Osteocyte (in vitro differentiated cells): ENCODE measurements around the gene COG7. TPM values are rescaled to one million over a fixed set of nuclear protein-coding genes. Genes with fewer than 3 reads are reported as not detected.

Experiments
- DNase-seq: peaks from one replicate; pipeline ENCODE4 v3.0.0; 2021; ENCODE audit warnings: mixed read lengths; ENCODE audit not compliant: unreplicated experiment; ENCODE audit errors: extremely low spot score
- H3K27ac Mint-ChIP-seq: one replicate; pipeline ENCODE4 v1.8.0; 2021; ENCODE audit warnings: mild to moderate bottlenecking, mixed read lengths; ENCODE audit not compliant: unreplicated experiment
- H3K27me3 Mint-ChIP-seq: one replicate; pipeline ENCODE4 v1.8.0; 2021; ENCODE audit warnings: mixed read lengths; ENCODE audit not compliant: unreplicated experiment
- H3K36me3 Mint-ChIP-seq: one replicate; pipeline ENCODE4 v1.8.0; 2021; ENCODE audit warnings: mixed read lengths; ENCODE audit not compliant: unreplicated experiment
- H3K4me1 Mint-ChIP-seq: one replicate; pipeline ENCODE4 v1.8.0; 2021; ENCODE audit warnings: mixed read lengths; ENCODE audit not compliant: unreplicated experiment
- H3K4me3 Mint-ChIP-seq: one replicate; pipeline ENCODE4 v1.8.0; 2021; ENCODE audit warnings: mild to moderate bottlenecking, moderate library complexity, mixed read lengths; ENCODE audit not compliant: unreplicated experiment
- H3K9me3 Mint-ChIP-seq: one replicate; pipeline ENCODE4 v1.8.0; 2021; ENCODE audit warnings: mixed read lengths; ENCODE audit not compliant: unreplicated experiment
- CTCF ChIP-seq: fragments of 200-600 bp; sonication (generic); IDR thresholded peaks from 2 replicates; pipeline ENCODE4 v1.5.0; 2021; ENCODE audit warnings: antibody characterized with exemption, mild to moderate bottlenecking, moderate library complexity
- total RNA-seq: library from RNA; stranded (reverse); gene quantifications from 2 replicates; pipeline ENCODE4 v1.2.1, GENCODE V29; 2021

COG7 gene
- total RNA-seq, 1 donor from 2014 or later: 25.4 TPM

GRCh38 chr16:23407436-23408127 lies 45.4 kb downstream of the COG7 start:
- H3K27ac Mint-ChIP-seq: peak overlapping the region; percentile 80

GRCh38 chr16:23406546-23407240 lies 46.3 kb downstream of the COG7 start:
- no peak for DNase-seq
- Mint-ChIP-seq H3K4me1 (peaks cover 50% of the 10 kb centered on the region), H3K36me3 (peaks cover 41% of the 10 kb centered on the region), H3K4me3 (no peak overlapping the region), H3K9me3 (no peaks in the 10 kb centered on the region), H3K27ac (peak overlapping the region; percentile 80), H3K27me3 (no peaks in the 10 kb centered on the region)
- TF ChIP-seq CTCF: no peak

More at GRCh38 chr16:23407436-23408127, 45.4 kb downstream of the COG7 start:
- DNase-seq: no peak
- no peak overlapping the region for H3K4me3 Mint-ChIP-seq
- TF ChIP-seq CTCF: no peak
- peaks cover 50% of the 10 kb centered on the region for H3K4me1 Mint-ChIP-seq
- peaks cover 38% of the 10 kb centered on the region for H3K36me3 Mint-ChIP-seq
- H3K9me3 Mint-ChIP-seq: no peaks in the 10 kb centered on the region
- no peaks in the 10 kb centered on the region for H3K27me3 Mint-ChIP-seq

- H3K36me3 Mint-ChIP-seq: peaks cover 40% of the 10 kb centered on the region
- no peaks in the 10 kb centered on the region for H3K9me3 Mint-ChIP-seq
- H3K27ac Mint-ChIP-seq: no peak overlapping the region
- no peak for DNase-seq
- no peak overlapping the region for H3K4me3 Mint-ChIP-seq
- H3K4me1 Mint-ChIP-seq: peaks cover 50% of the 10 kb centered on the region
- TF ChIP-seq CTCF: no peak
- H3K27me3 Mint-ChIP-seq: no peaks in the 10 kb centered on the region
These were observed 47.0 kb downstream of the COG7 start for GRCh38 chr16:23406024-23406423.

GRCh38 chr16:23403547-23403946 lies 49.4 kb downstream of the COG7 start:
- Mint-ChIP-seq H3K27ac (no peak overlapping the region), H3K4me3 (no peak overlapping the region), H3K36me3 (peaks cover 46% of the 10 kb centered on the region), H3K27me3 (no peaks in the 10 kb centered on the region), H3K9me3 (no peaks in the 10 kb centered on the region), H3K4me1 (peaks cover 34% of the 10 kb centered on the region)
- DNase-seq: no peak
- TF ChIP-seq CTCF: no peak

GRCh38 chr16:23402100-23402499 lies 50.9 kb downstream of the COG7 start:
- DNase-seq: no peak
- no peak overlapping the region for H3K27ac Mint-ChIP-seq
- peaks cover 26% of the 10 kb centered on the region for H3K4me1 Mint-ChIP-seq
- no peaks in the 10 kb centered on the region for H3K9me3 Mint-ChIP-seq
- H3K4me3 Mint-ChIP-seq: no peak overlapping the region
- no peaks in the 10 kb centered on the region for H3K27me3 Mint-ChIP-seq
- no peak for TF ChIP-seq CTCF
- H3K36me3 Mint-ChIP-seq: peaks cover 54% of the 10 kb centered on the region
